Psoas muscle (tissue), 8 donors: ENCODE results near the gene PLA2G12A. TPM values are rescaled to one million over a fixed set of nuclear protein-coding genes. Genes with fewer than 3 reads are reported as not detected.

ENCODE experiments used
- ATAC-seq, 4 donors: fragments of 200-7000 bp; cut with Tn5 transposase; one replicate each; pipeline ENCODE4 v1.9.1; 2020; ENCODE audit warnings: moderate library complexity in 3 of 4, mild to moderate bottlenecking in 2 of 4
- DNase-seq, 2 donors: peaks; one replicate each; pipeline ENCODE4 v3.0.0-alpha.2; 2020
- H3K27ac ChIP-seq: fragments of 200-600 bp; one replicate; pipeline ENCODE4 v1.8.0; 2022
- H3K27me3 ChIP-seq, 3 donors: fragments of 200-600 bp in 1 of 3; one replicate each; pipeline versions ENCODE4 v1.6.1 to v1.8.0; 2013 to 2022; ENCODE audit warnings: low read length in 2 of 3, mild to moderate bottlenecking in 2 of 3, moderate library complexity in 1 of 3; ENCODE audit not compliant: insufficient read depth in 3 of 3
- H3K36me3 ChIP-seq, 2 donors: fragments of 200-600 bp in 1 of 2; one replicate each; pipeline versions ENCODE4 v1.6.1 to v1.8.0; 2013 to 2022; ENCODE audit warnings: low read depth in 1 of 2, mild to moderate bottlenecking in 1 of 2, moderate library complexity in 1 of 2; ENCODE audit not compliant: insufficient read depth in 1 of 2
- H3K4me1 ChIP-seq: fragments of 200-600 bp; one replicate; pipeline ENCODE4 v1.8.0; 2022
- H3K4me3 ChIP-seq: fragments of 200-600 bp; one replicate; pipeline ENCODE4 v1.8.0; 2022; ENCODE audit warnings: mild to moderate bottlenecking
- H3K9me3 ChIP-seq: fragments of 200-600 bp; one replicate; pipeline ENCODE4 v1.8.0; 2022
- WGBS, 3 donors: extraction: QIAGEN DNeasy Blood & Tissue Kit; methylation state at CpG; one replicate each; pipeline versions ENCODE4 v1.1.6 to v1.1.7; 2013; 5-methylcytosine and 5-hydroxymethylcytosine counted together
- intact Hi-C, 2 donors: fragments of 100-400 bp; cut with DNase I; formaldehyde crosslinking; loops; one replicate each; pipeline versions ENCODE4 v1.11.0 to v1.14.2; 2022
- polyA plus RNA-seq, 3 donors: library from polyadenylated mRNA; stranded (reverse); fragments of 200-250 nt; gene quantifications; one replicate each; pipeline ENCODE4 v1.2.3, GENCODE V29; 2013
- total RNA-seq, 4 donors: library from RNA; stranded (reverse); fragmentation: NEBNext Ultra II Directional in 2 of 4; extraction: Animal tissue kit (Norgen Biotek cat#: 25700) in 2 of 4; gene quantifications; one replicate each; pipeline versions ENCODE4 v1.2.1 to v1.2.4, GENCODE V29; 2021 to 2023
- TF ChIP-seq, protein P1 (sequence below): fragments of 200-600 bp; IDR thresholded peaks from one replicate; pipeline ENCODE4 v1.8.0; 2022; ENCODE audit warnings: antibody characterized with exemption
- donor health status: healthy with polysubstance abuse.
- donor health status: DM: no; HTN: no; CAD: no; lungs with moderate emphysema.
- donor health status: Bipolar disorder and iron deficiency.
- donor health status: healthy.
- donor health status: DM: yes; HTN: yes; CAD: no.
- donor health status: DM: no; HTN: no; CAD: no.
- donor health status: DM: no; HTN: no; CAD: no.
- donor health status: DM: yes; HTN: yes; CAD: no.

The PLA2G12A gene
- total and polyA plus RNA-seq, 7 donors = 19.1 to 52.5 (median 31.9) TPM

DNA sequence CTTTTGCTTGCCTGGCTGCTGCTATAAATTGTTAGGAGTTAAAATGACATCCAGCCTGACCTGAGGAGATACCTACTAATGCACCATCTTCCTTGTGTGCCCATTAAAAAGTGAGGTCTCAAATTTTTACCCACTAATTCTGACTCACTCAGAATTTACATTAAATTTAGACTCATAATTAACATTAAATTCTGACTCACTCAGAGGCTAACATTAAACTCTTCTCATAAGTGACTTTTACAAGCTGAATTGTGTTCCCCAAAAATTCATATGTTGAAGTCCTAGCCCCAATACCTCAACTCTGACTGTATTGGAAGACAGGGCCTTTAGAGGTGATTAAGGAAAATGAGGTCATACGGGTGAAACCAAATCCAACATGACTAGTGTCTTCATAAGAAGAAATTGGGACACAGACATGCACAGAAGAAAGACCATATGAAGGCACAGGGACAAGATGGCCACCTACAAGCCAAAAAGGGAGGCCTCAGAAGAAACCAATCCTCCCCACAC lies 38.4 kb downstream of the PLA2G12A start:
- H3K4me3 ChIP-seq = no peak overlapping the region
- H3K9me3 ChIP-seq = no peaks in the 10 kb centered on the region
- no peak overlapping the region for H3K27ac ChIP-seq
- WGBS, 3 donors = 87 to 100% (median 91%) methylated on average over 1 of the region's 1 CpG
- intact Hi-C loops = no loop called here
- DNase-seq (no peak), ATAC-seq (no peak)
- no peaks in the 10 kb centered on the region for H3K4me1 ChIP-seq
- TF ChIP-seq, protein P1, sequence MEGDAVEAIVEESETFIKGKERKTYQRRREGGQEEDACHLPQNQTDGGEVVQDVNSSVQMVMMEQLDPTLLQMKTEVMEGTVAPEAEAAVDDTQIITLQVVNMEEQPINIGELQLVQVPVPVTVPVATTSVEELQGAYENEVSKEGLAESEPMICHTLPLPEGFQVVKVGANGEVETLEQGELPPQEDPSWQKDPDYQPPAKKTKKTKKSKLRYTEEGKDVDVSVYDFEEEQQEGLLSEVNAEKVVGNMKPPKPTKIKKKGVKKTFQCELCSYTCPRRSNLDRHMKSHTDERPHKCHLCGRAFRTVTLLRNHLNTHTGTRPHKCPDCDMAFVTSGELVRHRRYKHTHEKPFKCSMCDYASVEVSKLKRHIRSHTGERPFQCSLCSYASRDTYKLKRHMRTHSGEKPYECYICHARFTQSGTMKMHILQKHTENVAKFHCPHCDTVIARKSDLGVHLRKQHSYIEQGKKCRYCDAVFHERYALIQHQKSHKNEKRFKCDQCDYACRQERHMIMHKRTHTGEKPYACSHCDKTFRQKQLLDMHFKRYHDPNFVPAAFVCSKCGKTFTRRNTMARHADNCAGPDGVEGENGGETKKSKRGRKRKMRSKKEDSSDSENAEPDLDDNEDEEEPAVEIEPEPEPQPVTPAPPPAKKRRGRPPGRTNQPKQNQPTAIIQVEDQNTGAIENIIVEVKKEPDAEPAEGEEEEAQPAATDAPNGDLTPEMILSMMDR = no peak
- peaks cover 0 to 82% of the 10 kb centered on the region in 2 donors for H3K36me3 ChIP-seq
- H3K27me3 ChIP-seq = no peaks in the 10 kb centered on the region

- Histone ChIP-seq H3K9me3 (no peaks in the 10 kb centered on the region), H3K36me3 (peaks cover 0 to 78% of the 10 kb centered on the region in 2 donors), H3K27ac (no peak overlapping the region), H3K4me1 (no peaks in the 10 kb centered on the region), H3K4me3 (no peak overlapping the region), H3K27me3 (no peaks in the 10 kb centered on the region)
- DNase-seq = no peak
- 90 to 92% (median 91%) methylated on average over 6 of the region's 6 CpGs for WGBS, 3 donors
- intact Hi-C loops = no loop called here
- ATAC-seq = no peak
- TF ChIP-seq, protein P1 = no peak
Observed at GRCh38 chr4:109690690-109691410, 39.0 kb downstream of the PLA2G12A start.

DNA sequence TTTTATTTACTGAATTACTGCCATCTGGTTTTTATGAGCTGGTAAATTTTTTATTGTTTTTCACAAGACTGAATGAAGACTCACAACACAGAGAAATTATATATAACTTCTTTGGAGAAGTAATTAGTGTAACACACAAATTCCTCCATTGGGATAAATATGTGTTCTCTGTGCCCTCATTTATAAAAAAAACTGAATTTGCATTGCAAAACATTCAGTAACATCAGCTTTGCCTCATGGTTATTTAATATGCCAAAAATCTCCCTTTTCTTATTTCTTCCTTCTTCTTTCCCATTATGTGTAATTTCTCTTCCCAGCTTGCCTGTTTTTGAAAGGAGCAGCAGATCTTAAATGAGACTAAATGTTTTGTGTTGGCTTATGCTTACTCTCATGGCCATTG lies 45.1 kb downstream of the PLA2G12A start:
- intact Hi-C loops = no loop called here
- DNase-seq = no peak
- H3K4me3 ChIP-seq = no peak overlapping the region
- TF ChIP-seq, protein P1 = no peak
- no peaks in the 10 kb centered on the region for H3K27me3 ChIP-seq
- no peaks in the 10 kb centered on the region for H3K4me1 ChIP-seq
- H3K36me3 ChIP-seq = peaks cover 0 to 34% of the 10 kb centered on the region in 2 donors
- no peaks in the 10 kb centered on the region for H3K9me3 ChIP-seq
- ATAC-seq = no peak
- no peak overlapping the region for H3K27ac ChIP-seq

- no peak overlapping the region for H3K4me3 ChIP-seq
- no peaks in the 10 kb centered on the region for H3K4me1 ChIP-seq
- DNase-seq = no peak
- H3K27me3 ChIP-seq = no peaks in the 10 kb centered on the region
- intact Hi-C loops = no loop called here
- no peak overlapping the region for H3K27ac ChIP-seq
- no peak for ATAC-seq
- WGBS, 3 donors = 89 to 93% (median 92%) methylated on average over 5 to 6 of the region's 6 CpGs
- TF ChIP-seq, protein P1 = no peak
- H3K36me3 ChIP-seq = peaks cover 0 to 25% of the 10 kb centered on the region in 2 donors
- H3K9me3 ChIP-seq = no peaks in the 10 kb centered on the region
Observed at GRCh38 chr4:109683621-109684253, 46.1 kb downstream of the PLA2G12A start.
